Uterus (tissue), 2 donors: ENCODE measurements around the gene RNF157.

ENCODE experiments used
- POLR2A ChIP-seq, 2 donors: fragments of 450-650 bp; IDR thresholded peaks; one replicate each; pipeline ENCODE4 v1.6.1; 2016; ENCODE audit warnings: antibody characterized with exemption in 2 of 2, mild to moderate bottlenecking in 1 of 2, moderate library complexity in 1 of 2
- TF ChIP-seq, protein P1 (sequence below), 4 experiments: fragments of 200-600 bp in 2 of 4; fragments of 450-650 bp in 2 of 4; sonication (generic) in 2 of 4; IDR thresholded peaks; one replicate each; pipeline ENCODE4 v1.5.1; 2016 to 2019; ENCODE audit warnings: antibody characterized with exemption in 4 of 4, mild to moderate bottlenecking in 2 of 4, moderate library complexity in 1 of 4

GRCh38 chr17:76140661-76141211 is 99.6 kb downstream of the RNF157 start:
- TF ChIP-seq, protein P1, sequence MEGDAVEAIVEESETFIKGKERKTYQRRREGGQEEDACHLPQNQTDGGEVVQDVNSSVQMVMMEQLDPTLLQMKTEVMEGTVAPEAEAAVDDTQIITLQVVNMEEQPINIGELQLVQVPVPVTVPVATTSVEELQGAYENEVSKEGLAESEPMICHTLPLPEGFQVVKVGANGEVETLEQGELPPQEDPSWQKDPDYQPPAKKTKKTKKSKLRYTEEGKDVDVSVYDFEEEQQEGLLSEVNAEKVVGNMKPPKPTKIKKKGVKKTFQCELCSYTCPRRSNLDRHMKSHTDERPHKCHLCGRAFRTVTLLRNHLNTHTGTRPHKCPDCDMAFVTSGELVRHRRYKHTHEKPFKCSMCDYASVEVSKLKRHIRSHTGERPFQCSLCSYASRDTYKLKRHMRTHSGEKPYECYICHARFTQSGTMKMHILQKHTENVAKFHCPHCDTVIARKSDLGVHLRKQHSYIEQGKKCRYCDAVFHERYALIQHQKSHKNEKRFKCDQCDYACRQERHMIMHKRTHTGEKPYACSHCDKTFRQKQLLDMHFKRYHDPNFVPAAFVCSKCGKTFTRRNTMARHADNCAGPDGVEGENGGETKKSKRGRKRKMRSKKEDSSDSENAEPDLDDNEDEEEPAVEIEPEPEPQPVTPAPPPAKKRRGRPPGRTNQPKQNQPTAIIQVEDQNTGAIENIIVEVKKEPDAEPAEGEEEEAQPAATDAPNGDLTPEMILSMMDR (IDR thresholded peaks at IDR 0.05) = no peak
- TF ChIP-seq POLR2A (IDR thresholded peaks at IDR 0.05) = no peak
